ENCODE measurements around the gene EZR.
"Not testable (repeated sequence)": the region's sequence is repeated elsewhere in the genome, so short reads cannot be mapped to it uniquely, and the experiment has no call there.

Gene EZR

GRCh38 chr6:158796353-158796752 lies 22.8 kb downstream of the EZR start:
- DNase-seq: no peak

DNA sequence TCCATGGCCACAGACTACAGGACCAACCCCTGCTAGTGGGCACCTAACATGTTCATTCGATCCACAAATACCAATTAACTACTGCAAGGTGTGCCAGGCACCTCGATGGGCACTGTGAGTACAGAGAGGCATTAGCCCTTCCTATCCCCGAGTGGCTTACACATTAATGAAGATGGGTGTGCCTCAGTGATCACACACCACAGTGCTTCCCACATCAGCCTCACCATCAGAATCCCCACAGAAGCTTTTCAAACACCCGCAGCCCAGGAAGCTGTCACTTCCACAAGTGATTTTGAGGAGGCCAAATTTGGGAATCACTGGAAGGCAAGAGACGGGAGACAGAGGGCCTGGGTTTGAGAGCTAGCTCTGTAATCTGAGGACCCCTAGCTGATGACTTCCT lies 23.7 kb downstream of the EZR start:
- no peak for DNase-seq

GRCh38 chr6:158793432-158793831 lies 25.7 kb downstream of the EZR start:
- DNase-seq: peak in 1 of 2 donors; percentile 63

DNA sequence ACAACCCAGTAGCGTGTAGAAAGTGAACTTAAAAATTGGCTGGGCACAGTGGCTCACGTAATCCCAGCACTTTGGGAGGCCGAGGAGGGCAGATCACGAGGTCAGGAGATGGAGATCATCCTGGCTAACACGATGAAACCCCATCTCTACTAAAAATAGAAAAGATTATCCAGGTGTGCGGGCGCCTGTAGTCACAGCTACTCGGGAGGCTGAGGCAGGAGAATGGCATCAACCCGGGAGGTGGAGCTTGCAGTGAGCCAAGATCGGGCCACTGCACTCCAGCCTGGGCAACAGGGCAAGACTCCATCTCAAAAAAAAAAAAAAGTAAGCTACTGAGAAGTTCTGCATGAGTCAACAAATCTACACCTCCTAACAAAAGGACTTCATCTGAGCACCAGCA lies 26.7 kb downstream of the EZR start:
- not testable (repeated sequence) for DNase-seq

GRCh38 chr6:158791274-158791855 lies 27.8 kb downstream of the EZR start:
- DNase-seq: no peak

DNA sequence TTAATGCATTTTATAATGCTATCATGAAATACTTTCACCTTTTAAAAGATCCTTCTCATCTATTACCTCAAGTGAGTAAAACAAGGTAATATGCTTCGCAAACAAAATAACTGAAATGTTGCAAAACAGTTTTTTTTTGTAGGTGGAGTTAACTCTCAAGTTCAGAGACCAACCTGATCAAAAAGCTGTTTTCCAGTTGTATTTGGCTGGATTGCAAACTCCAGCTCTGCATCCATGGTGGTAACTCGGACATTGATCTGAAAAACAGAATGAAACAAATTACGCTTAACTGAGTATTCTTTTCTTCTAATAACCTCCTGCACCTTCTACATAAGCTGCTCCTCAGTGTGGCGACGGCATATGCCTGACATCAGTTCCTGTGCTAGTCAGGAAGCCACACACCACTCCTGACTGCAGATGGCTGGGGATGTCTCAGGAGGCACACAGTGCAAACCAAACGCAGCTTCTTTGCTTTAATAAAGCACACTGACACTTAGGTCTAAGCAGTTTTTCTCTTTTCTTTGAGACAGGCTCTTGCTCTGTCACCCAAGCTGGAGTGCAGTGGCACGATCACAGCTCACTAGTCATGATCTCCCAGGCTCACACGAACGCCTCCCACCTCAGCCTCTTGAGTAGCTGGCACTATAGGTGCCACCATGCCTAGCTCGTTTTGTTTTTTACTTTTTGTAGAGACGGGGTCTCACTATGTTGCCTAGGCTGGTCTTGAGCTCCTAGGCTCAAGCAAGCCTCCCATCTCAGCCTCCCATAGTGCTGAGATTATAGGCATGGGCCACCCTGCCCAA lies 29.9 kb downstream of the EZR start:
- peak; percentile 74 to 77 for DNase-seq

DNA sequence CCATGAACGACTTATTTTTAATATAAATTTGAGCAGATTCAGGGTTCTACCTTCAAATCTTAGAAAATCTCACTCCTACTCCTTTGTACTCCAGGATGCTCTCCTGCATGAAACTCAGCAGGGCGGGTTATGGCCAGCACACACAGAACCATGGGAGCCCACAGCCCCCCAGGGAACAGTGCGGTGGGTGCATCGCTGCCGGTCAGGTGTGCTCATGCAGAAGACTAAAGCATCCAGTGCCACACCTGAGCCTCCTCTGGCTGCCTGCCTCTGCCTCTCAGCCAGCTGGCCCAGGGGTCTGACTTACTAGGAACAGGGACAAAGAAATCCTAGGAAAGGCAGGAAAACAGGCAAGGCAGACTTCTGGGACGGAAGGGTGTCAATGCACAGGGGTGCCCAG lies 31.8 kb downstream of the EZR start:
- no peak for DNase-seq

GRCh38 chr6:158786645-158787304 lies 32.4 kb downstream of the EZR start:
- DNase-seq: no peak

- DNase-seq: no peak
Observed at GRCh38 chr6:158785036-158785435, 34.1 kb downstream of the EZR start.

GRCh38 chr6:158784505-158784904 lies 34.7 kb downstream of the EZR start:
- no peak for DNase-seq

GRCh38 chr6:158783851-158784250 lies 35.3 kb downstream of the EZR start:
- peak in 1 of 2 donors; percentile 0 for DNase-seq

DNA sequence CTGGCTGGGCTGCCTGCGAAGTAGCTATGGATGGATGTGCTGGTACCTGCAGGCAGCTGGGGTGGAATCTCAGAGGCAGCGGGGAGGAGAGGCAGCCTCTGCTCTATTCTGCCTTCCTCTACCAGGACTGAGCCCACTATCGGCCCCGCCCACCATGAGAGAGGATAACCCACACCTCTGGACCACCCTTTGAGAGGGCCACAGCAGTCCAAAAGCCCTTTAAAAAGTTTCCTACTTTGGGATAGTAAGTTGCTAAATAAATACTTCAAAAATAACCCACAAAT lies 36.1 kb downstream of the EZR start:
- DNase-seq: no peak

GRCh38 chr6:158782432-158783166 lies 36.6 kb downstream of the EZR start:
- peak in 1 of 2 donors; percentile 5 for DNase-seq

DNA sequence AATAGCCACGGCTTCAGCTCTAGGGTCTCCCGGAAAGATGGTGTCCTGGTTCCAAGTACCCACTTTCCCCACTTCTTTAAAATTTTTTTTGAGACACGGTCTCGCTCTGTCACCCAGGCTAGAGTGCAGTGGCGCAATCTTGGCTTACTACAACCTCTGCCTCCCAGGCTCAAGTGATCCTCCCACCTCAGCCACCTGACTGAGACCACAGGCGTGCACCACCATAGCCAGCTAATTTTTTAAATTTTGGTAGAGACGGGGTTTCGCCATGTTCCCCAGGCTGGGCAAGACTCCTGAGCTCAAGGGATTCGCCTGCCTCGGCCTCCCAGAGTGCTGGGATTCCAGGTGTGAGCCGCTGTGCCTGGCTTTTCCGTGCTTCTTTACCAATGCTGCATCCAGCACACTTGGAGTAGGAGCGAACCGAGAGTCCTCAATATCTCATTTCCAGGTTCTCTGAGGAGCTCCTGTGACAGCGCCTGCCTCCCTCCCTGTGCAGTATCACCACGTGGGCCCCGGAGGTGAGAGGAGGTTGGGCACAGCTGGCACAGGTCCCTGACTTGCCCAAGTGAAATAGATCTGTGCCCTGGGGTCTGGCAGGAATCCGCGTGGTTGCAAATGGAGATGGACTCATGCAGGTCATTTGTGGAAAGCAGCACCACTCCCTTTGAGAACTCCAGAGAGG lies 37.3 kb downstream of the EZR start:
- DNase-seq: no peak

DNA sequence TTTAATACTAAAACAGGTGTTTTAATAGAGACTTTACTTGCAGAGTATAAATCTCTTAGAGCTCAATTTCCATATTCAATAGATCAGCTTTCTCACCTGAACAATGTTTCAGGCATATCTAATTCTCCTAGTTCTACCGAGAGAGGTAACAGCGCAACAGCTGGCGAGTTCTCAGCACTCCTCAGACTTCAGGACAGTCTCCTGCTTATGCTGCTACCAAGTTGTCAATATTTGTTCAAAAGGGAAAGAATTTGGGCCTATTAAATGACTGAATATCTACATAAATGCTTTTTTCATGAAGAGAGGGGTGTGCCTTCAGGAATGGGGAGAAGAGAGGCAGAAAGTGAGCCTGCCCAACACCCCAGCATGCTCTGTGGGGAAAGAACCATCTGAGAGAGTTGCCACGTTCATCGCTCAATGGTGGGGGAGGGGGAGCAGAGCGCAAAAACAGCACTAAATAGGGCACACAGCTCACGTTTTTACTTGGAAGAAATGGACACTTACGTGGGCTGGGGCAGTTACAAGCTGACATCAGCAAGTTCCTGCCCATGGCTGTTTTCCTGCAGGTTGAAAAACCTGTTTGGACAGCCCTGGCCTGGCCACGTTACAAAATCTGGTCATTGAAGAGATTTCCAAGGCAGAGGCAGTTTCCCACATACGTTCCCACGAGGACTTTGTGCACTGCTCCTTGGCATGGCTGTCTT lies 38.0 kb downstream of the EZR start:
- no peak for DNase-seq

DNA sequence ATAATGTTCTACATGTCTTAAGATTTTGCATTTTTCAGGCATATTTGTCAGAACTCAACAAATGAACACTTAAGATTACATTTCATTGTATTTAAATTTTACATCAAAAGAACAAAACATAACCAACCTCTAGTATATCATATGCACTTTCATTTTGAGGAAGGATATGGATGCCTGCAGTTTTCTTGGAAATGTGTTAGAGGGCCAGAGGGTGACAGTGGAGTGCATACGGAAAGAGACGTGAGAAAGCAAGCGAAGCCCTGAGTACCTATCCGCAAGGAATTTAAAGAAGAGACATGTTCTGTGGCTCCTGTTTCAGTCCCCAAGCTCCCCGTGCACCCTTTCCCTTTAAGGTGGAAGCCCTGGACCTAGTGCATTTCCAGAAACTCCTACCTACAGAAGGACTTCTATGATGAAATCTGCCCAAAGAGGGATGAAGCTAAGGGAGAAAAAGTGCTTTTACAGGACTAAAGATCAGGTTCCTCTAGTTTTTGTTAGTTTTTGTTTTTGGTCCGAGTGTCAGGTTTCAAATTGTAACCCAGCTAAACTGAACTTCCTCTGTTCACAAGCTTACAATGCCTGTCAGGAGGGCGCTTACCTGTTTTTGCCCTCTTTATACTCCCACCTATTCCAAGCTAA lies 38.8 kb downstream of the EZR start:
- DNase-seq: no peak

DNA sequence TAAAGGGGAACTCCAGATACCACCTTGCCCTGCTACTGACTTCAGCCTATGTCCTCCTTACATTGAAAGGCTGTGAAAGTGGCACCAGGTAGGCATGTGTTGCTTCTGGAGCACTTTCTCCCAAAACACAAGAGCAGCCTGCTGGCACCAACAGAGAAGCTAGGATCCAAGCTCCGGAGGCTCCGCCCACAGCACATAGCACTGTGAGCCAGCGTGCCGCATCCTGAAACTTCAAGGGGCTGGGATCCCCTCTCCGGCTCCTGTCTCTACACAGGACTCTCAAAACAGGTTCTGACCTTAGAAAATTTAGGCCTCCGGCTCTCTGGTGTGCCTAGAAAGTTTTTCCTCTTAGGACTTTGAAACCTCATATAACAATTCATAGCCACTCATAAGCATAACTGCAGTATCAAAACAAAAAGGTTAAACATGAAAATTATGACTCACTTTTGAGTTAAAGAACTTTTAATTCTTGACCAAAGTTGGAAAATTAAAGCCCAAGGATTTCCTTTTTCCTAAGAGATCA lies 41.1 kb downstream of the EZR start:
- DNase-seq: no peak

GRCh38 chr6:158777510-158777909 lies 41.7 kb downstream of the EZR start:
- DNase-seq: no peak

DNA sequence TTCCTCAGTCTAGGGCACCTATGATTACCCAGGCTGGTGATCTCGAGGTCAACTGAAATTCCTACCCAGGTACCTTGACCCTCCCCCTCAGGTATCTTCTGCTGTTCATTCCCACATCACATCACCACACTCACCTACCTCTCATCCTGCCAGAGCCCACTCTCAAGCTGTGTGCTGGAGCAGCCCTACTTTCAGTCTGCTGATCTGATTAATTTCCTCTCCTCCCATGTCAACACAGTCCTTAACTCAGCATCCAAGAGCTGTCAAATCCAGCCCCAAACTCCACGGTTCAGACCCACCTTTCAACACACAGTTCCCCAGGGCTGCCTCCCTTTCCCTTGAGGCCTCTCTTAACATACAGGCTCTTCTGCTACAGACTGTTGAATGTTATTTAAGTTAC lies 42.4 kb downstream of the EZR start:
- DNase-seq: no peak

GRCh38 chr6:158775832-158776231 lies 43.3 kb downstream of the EZR start:
- DNase-seq: no peak

GRCh38 chr6:158774717-158775449 lies 44.3 kb downstream of the EZR start:
- DNase-seq: peak in 1 of 2 donors; percentile 11

All from CD4-positive, alpha-beta T cell treated with Interleukin-1 beta for 1 hour (primary cell).